Erythroblast (primary cell): ENCODE measurements around the gene CTU1.

Source experiments
- GATA1 ChIP-seq: IDR thresholded peaks from 2 replicates; pipeline ENCODE4 v1.6.1; 2011; ENCODE audit warnings: low read depth, mild to moderate bottlenecking, control low read depth, low read length, moderate library complexity
- POLR2A ChIP-seq: IDR thresholded peaks from 2 replicates; pipeline ENCODE4 v1.6.1; 2011; ENCODE audit warnings: mild to moderate bottlenecking, low read length

DNA sequence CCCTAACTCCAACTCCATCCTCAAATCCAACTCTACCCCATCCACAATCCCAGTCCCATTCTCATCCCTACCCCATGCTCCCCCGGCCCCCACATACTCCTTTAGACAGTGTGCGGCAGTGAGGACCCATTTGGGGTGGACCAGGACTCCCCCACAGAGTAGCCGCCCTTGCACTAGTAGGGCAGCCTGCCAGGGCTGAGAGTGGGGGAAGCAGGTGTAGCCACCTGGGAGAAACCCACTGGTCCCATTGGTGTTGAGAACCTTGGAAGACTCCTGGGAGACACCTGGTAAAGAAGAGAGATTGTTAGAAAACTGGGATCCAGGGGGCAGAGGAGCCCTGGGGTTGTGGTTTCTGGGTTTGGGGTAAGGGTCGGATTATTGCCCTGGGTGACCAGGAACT, 47.9 kb downstream of the CTU1 start:
- no peak for TF ChIP-seq POLR2A
- TF ChIP-seq GATA1, result no peak
